ENCODE results near the gene RIMOC1. TPM values are rescaled to one million over a fixed set of nuclear protein-coding genes. Genes with fewer than 3 reads are reported as not detected.

The RIMOC1 gene
- polyA plus RNA-seq, 2 donors = 5.6 to 6.6 TPM

- H3K27ac ChIP-seq (ENCODE audit: low read depth in 2 of 2, low read length in 1 of 2) = no peak overlapping the region
- H3K4me1 ChIP-seq (ENCODE audit: control insufficient read depth in 2 of 2, insufficient read depth in 2 of 2, low read length in 1 of 2) = no peaks in the 10 kb centered on the region
- H3K36me3 ChIP-seq (ENCODE audit: control insufficient read depth in 2 of 2, insufficient read depth in 2 of 2, low read length in 1 of 2) = peaks cover 4 to 8% of the 10 kb centered on the region in 2 donors
- no peaks in the 10 kb centered on the region for H3K9me3 ChIP-seq (ENCODE audit: control insufficient read depth in 2 of 2, insufficient read depth in 1 of 2, low read depth in 1 of 2, low read length in 1 of 2)
- H3K27me3 ChIP-seq (ENCODE audit: control insufficient read depth in 1 of 2, insufficient read depth in 2 of 2, low read length in 2 of 2) = no peaks in the 10 kb centered on the region
- no peak overlapping the region for H3K4me3 ChIP-seq (ENCODE audit: low read depth in 1 of 2, low read length in 2 of 2)
- 97 to 100% methylated on average over 1 of the region's 1 CpG for WGBS, 2 donors
These were observed 17.0 kb downstream of the RIMOC1 start for GRCh38 chr5:41921166-41921565.

- Histone ChIP-seq H3K4me3 (ENCODE audit: low read depth in 1 of 2, low read length in 2 of 2) (no peak overlapping the region), H3K4me1 (ENCODE audit: control insufficient read depth in 2 of 2, insufficient read depth in 2 of 2, low read length in 1 of 2) (no peaks in the 10 kb centered on the region), H3K9me3 (ENCODE audit: control insufficient read depth in 2 of 2, insufficient read depth in 1 of 2, low read depth in 1 of 2, low read length in 1 of 2) (no peaks in the 10 kb centered on the region), H3K27me3 (ENCODE audit: control insufficient read depth in 1 of 2, insufficient read depth in 2 of 2, low read length in 2 of 2) (no peaks in the 10 kb centered on the region), H3K27ac (ENCODE audit: low read depth in 2 of 2, low read length in 1 of 2) (no peak overlapping the region), H3K36me3 (ENCODE audit: control insufficient read depth in 2 of 2, insufficient read depth in 2 of 2, low read length in 1 of 2) (peaks cover 4 to 8% of the 10 kb centered on the region in 2 donors)
- WGBS, 2 donors = 37 to 71% methylated on average over 1 of the region's 1 CpG
These were observed 17.7 kb downstream of the RIMOC1 start for GRCh38 chr5:41921874-41922273.

GRCh38 chr5:41924526-41924871, 20.4 kb downstream of the RIMOC1 start:
- H3K9me3 ChIP-seq (ENCODE audit: control insufficient read depth in 2 of 2, insufficient read depth in 1 of 2, low read depth in 1 of 2, low read length in 1 of 2) = no peaks in the 10 kb centered on the region
- 63 to 68% methylated on average over 4 of the region's 4 CpGs for WGBS, 2 donors
- peaks cover 0 to 5% of the 10 kb centered on the region in 2 donors for H3K36me3 ChIP-seq (ENCODE audit: control insufficient read depth in 2 of 2, insufficient read depth in 2 of 2, low read length in 1 of 2)
- H3K4me1 ChIP-seq (ENCODE audit: control insufficient read depth in 2 of 2, insufficient read depth in 2 of 2, low read length in 1 of 2) = no peaks in the 10 kb centered on the region
- H3K27me3 ChIP-seq (ENCODE audit: control insufficient read depth in 1 of 2, insufficient read depth in 2 of 2, low read length in 2 of 2) = no peaks in the 10 kb centered on the region
- peak overlapping the region; percentile 90 to 97 for H3K27ac ChIP-seq (ENCODE audit: low read depth in 2 of 2, low read length in 1 of 2)
- peak overlapping the region; percentile 73 to 86 for H3K4me3 ChIP-seq (ENCODE audit: low read depth in 1 of 2, low read length in 2 of 2)

GRCh38 chr5:41924872-41925554, 20.9 kb downstream of the RIMOC1 start, which contains the start of gene FBXO4:
Gene FBXO4, plus strand, starts transcription at chr5:41925281. Its CDS starts 29 bp downstream, at chr5:41925310.
- 0% methylated on average over 45 to 60 of the region's 60 CpGs for WGBS, 2 donors

GRCh38 chr5:41925555-41925951, 21.4 kb downstream of the RIMOC1 start:
- Histone ChIP-seq H3K9me3 (ENCODE audit: control insufficient read depth in 2 of 2, insufficient read depth in 1 of 2, low read depth in 1 of 2, low read length in 1 of 2) (no peaks in the 10 kb centered on the region), H3K4me1 (ENCODE audit: control insufficient read depth in 2 of 2, insufficient read depth in 2 of 2, low read length in 1 of 2) (no peaks in the 10 kb centered on the region), H3K27ac (ENCODE audit: low read depth in 2 of 2, low read length in 1 of 2) (peak overlapping the region; percentile 90 to 97), H3K27me3 (ENCODE audit: control insufficient read depth in 1 of 2, insufficient read depth in 2 of 2, low read length in 2 of 2) (no peaks in the 10 kb centered on the region), H3K4me3 (ENCODE audit: low read depth in 1 of 2, low read length in 2 of 2) (peak overlapping the region; percentile 73 to 86), H3K36me3 (ENCODE audit: control insufficient read depth in 2 of 2, insufficient read depth in 2 of 2, low read length in 1 of 2) (no peaks in the 10 kb centered on the region)
- WGBS, 2 donors = 1% methylated on average over 18 of the region's 18 CpGs

More at GRCh38 chr5:41924872-41925554, 20.9 kb downstream of the RIMOC1 start, which contains the start of gene FBXO4:
- peaks cover 0 to under 1% of the 10 kb centered on the region in 2 donors for H3K36me3 ChIP-seq (ENCODE audit: control insufficient read depth in 2 of 2, insufficient read depth in 2 of 2, low read length in 1 of 2)
- peak within 1 kb of the TSS; percentile 90 to 97 for H3K27ac ChIP-seq (ENCODE audit: low read depth in 2 of 2, low read length in 1 of 2)
- H3K4me3 ChIP-seq (ENCODE audit: low read depth in 1 of 2, low read length in 2 of 2) = peak within 1 kb of the TSS; percentile 73 to 86
- H3K9me3 ChIP-seq (ENCODE audit: control insufficient read depth in 2 of 2, insufficient read depth in 1 of 2, low read depth in 1 of 2, low read length in 1 of 2) = no peaks in the 10 kb centered on the region
- H3K4me1 ChIP-seq (ENCODE audit: control insufficient read depth in 2 of 2, insufficient read depth in 2 of 2, low read length in 1 of 2) = no peaks in the 10 kb centered on the region
- H3K27me3 ChIP-seq (ENCODE audit: control insufficient read depth in 1 of 2, insufficient read depth in 2 of 2, low read length in 2 of 2) = no peaks in the 10 kb centered on the region

- WGBS, 2 donors = 96 to 98% methylated on average over 4 of the region's 4 CpGs
- Histone ChIP-seq H3K9me3 (ENCODE audit: control insufficient read depth in 2 of 2, insufficient read depth in 1 of 2, low read depth in 1 of 2, low read length in 1 of 2) (no peaks in the 10 kb centered on the region), H3K4me1 (ENCODE audit: control insufficient read depth in 2 of 2, insufficient read depth in 2 of 2, low read length in 1 of 2) (no peaks in the 10 kb centered on the region), H3K4me3 (ENCODE audit: low read depth in 1 of 2, low read length in 2 of 2) (no peak overlapping the region), H3K27me3 (ENCODE audit: control insufficient read depth in 1 of 2, insufficient read depth in 2 of 2, low read length in 2 of 2) (no peaks in the 10 kb centered on the region), H3K27ac (ENCODE audit: low read depth in 2 of 2, low read length in 1 of 2) (no peak overlapping the region), H3K36me3 (ENCODE audit: control insufficient read depth in 2 of 2, insufficient read depth in 2 of 2, low read length in 1 of 2) (no peaks in the 10 kb centered on the region)
These were observed 23.5 kb downstream of the RIMOC1 start for GRCh38 chr5:41927604-41928003.

- Histone ChIP-seq H3K27ac (ENCODE audit: low read depth in 2 of 2, low read length in 1 of 2) (no peak overlapping the region), H3K9me3 (ENCODE audit: control insufficient read depth in 2 of 2, insufficient read depth in 1 of 2, low read depth in 1 of 2, low read length in 1 of 2) (no peaks in the 10 kb centered on the region), H3K4me3 (ENCODE audit: low read depth in 1 of 2, low read length in 2 of 2) (no peak overlapping the region), H3K27me3 (ENCODE audit: control insufficient read depth in 1 of 2, insufficient read depth in 2 of 2, low read length in 2 of 2) (no peaks in the 10 kb centered on the region), H3K4me1 (ENCODE audit: control insufficient read depth in 2 of 2, insufficient read depth in 2 of 2, low read length in 1 of 2) (no peaks in the 10 kb centered on the region), H3K36me3 (ENCODE audit: control insufficient read depth in 2 of 2, insufficient read depth in 2 of 2, low read length in 1 of 2) (no peaks in the 10 kb centered on the region)
These were observed 24.9 kb downstream of the RIMOC1 start for GRCh38 chr5:41929035-41929434.

GRCh38 chr5:41932770-41933169, 28.6 kb downstream of the RIMOC1 start:
- no peaks in the 10 kb centered on the region for H3K4me1 ChIP-seq (ENCODE audit: control insufficient read depth in 2 of 2, insufficient read depth in 2 of 2, low read length in 1 of 2)
- no peak overlapping the region for H3K4me3 ChIP-seq (ENCODE audit: low read depth in 1 of 2, low read length in 2 of 2)
- H3K9me3 ChIP-seq (ENCODE audit: control insufficient read depth in 2 of 2, insufficient read depth in 1 of 2, low read depth in 1 of 2, low read length in 1 of 2) = no peaks in the 10 kb centered on the region
- H3K36me3 ChIP-seq (ENCODE audit: control insufficient read depth in 2 of 2, insufficient read depth in 2 of 2, low read length in 1 of 2) = peaks cover 2 to 4% of the 10 kb centered on the region in 2 donors
- 91% methylated on average over 2 of the region's 2 CpGs for WGBS, 2 donors
- no peaks in the 10 kb centered on the region for H3K27me3 ChIP-seq (ENCODE audit: control insufficient read depth in 1 of 2, insufficient read depth in 2 of 2, low read length in 2 of 2)
- no peak overlapping the region for H3K27ac ChIP-seq (ENCODE audit: low read depth in 2 of 2, low read length in 1 of 2)

GRCh38 chr5:41935544-41935943, 31.4 kb downstream of the RIMOC1 start:
- Histone ChIP-seq H3K36me3 (ENCODE audit: control insufficient read depth in 2 of 2, insufficient read depth in 2 of 2, low read length in 1 of 2) (peaks cover 2 to 4% of the 10 kb centered on the region in 2 donors), H3K27me3 (ENCODE audit: control insufficient read depth in 1 of 2, insufficient read depth in 2 of 2, low read length in 2 of 2) (no peaks in the 10 kb centered on the region), H3K27ac (ENCODE audit: low read depth in 2 of 2, low read length in 1 of 2) (no peak overlapping the region), H3K9me3 (ENCODE audit: control insufficient read depth in 2 of 2, insufficient read depth in 1 of 2, low read depth in 1 of 2, low read length in 1 of 2) (no peaks in the 10 kb centered on the region), H3K4me3 (ENCODE audit: low read depth in 1 of 2, low read length in 2 of 2) (no peak overlapping the region), H3K4me1 (ENCODE audit: control insufficient read depth in 2 of 2, insufficient read depth in 2 of 2, low read length in 1 of 2) (no peaks in the 10 kb centered on the region)

GRCh38 chr5:41940641-41941040, 36.5 kb downstream of the RIMOC1 start:
- 100% methylated on average over 1 of the region's 1 CpG for WGBS, 2 donors
- H3K36me3 ChIP-seq (ENCODE audit: control insufficient read depth in 2 of 2, insufficient read depth in 2 of 2, low read length in 1 of 2) = no peaks in the 10 kb centered on the region
- H3K27me3 ChIP-seq (ENCODE audit: control insufficient read depth in 1 of 2, insufficient read depth in 2 of 2, low read length in 2 of 2) = no peaks in the 10 kb centered on the region
- H3K4me3 ChIP-seq (ENCODE audit: low read depth in 1 of 2, low read length in 2 of 2) = no peak overlapping the region
- H3K4me1 ChIP-seq (ENCODE audit: control insufficient read depth in 2 of 2, insufficient read depth in 2 of 2, low read length in 1 of 2) = no peaks in the 10 kb centered on the region
- H3K27ac ChIP-seq (ENCODE audit: low read depth in 2 of 2, low read length in 1 of 2) = no peak overlapping the region
- no peaks in the 10 kb centered on the region for H3K9me3 ChIP-seq (ENCODE audit: control insufficient read depth in 2 of 2, insufficient read depth in 1 of 2, low read depth in 1 of 2, low read length in 1 of 2)
